Activated CD4-positive, alpha-beta T cell treated with anti-CD3 and anti-CD28 coated beads for 36 hours (primary cell): ENCODE measurements around the gene RNPEPL1. TPM values are rescaled to one million over a fixed set of nuclear protein-coding genes. Genes with fewer than 3 reads are reported as not detected.

Source experiments
- ATAC-seq: fragments of 200-7000 bp; cut with Tn5 transposase; one replicate; pipeline ENCODE4 v1.10.0; 2021; ENCODE audit warnings: mild to moderate bottlenecking, moderate library complexity
- CTCF ChIA-PET: fragments of 350-600 bp; sonication (Branson Sonifier 250); formaldehyde crosslinking; loops from one replicate; lab custom pipeline; 2021; ENCODE audit warnings: antibody characterized with exemption; lab: Charles Lee
- POLR2A ChIA-PET: fragments of 350-600 bp; sonication (Branson Sonifier 250); formaldehyde crosslinking; loops from one replicate; lab custom pipeline; 2021; ENCODE audit warnings: antibody characterized with exemption, inconsistent platforms; lab: Charles Lee
- DNase-seq: peaks from one replicate; pipeline ENCODE4 v3.0.0-alpha.2; 2020
- H3K27ac Mint-ChIP-seq: one replicate; pipeline ENCODE4 v1.8.0; 2021; ENCODE audit warnings: mixed read lengths
- H3K27me3 Mint-ChIP-seq: one replicate; pipeline ENCODE4 v1.8.0; 2021; ENCODE audit warnings: mixed read lengths
- H3K36me3 Mint-ChIP-seq: one replicate; pipeline ENCODE4 v1.8.0; 2021; ENCODE audit warnings: low read depth, mixed read lengths
- H3K4me1 Mint-ChIP-seq: one replicate; pipeline ENCODE4 v1.8.0; 2021; ENCODE audit warnings: mixed read lengths
- H3K4me3 Mint-ChIP-seq: one replicate; pipeline ENCODE4 v1.8.0; 2021; ENCODE audit warnings: mild to moderate bottlenecking, moderate library complexity, mixed read lengths
- H3K9me3 Mint-ChIP-seq: one replicate; pipeline ENCODE4 v1.8.0; 2021; ENCODE audit warnings: low read depth, mixed read lengths
- intact Hi-C, 2 experiments: fragments of 100-400 bp; cut with DNase I in 1 of 2; cut with micrococcal nuclease in 1 of 2; formaldehyde crosslinking; loops; one replicate each; pipeline versions ENCODE4 v1.14.2 to v1.15.1; 2022 to 2024; cut with DNase I, micrococcal nuclease
- total RNA-seq, 2 experiments: library from RNA; stranded (reverse); gene quantifications; one replicate each; pipeline ENCODE4 v1.2.3, GENCODE V29; 2021

The RNPEPL1 gene
- total RNA-seq, 2 experiments from 2014 or later = 35.7 to 43.8 TPM

- DNase-seq (peak; percentile 98), ATAC-seq (peak; percentile 91)
- Mint-ChIP-seq H3K4me1 (peaks cover 38% of the 10 kb centered on the region), H3K9me3 (no peaks in the 10 kb centered on the region), H3K27me3 (no peaks in the 10 kb centered on the region), H3K27ac (peak within 1 kb of the TSS; percentile 85), H3K4me3 (peak within 1 kb of the TSS; percentile 87), H3K36me3 (peaks cover 7% of the 10 kb centered on the region)
- POLR2A ChIA-PET = interaction anchor here (1.4 to 2.7 kb wide), 4 partner anchors 13 to 26 kb away, joined by 5 to 34 read pairs (median 10); partner anchors contain the start of gene DUSP28
- CTCF ChIA-PET = interaction anchor here (0.7 to 4.7 kb wide), 10 partner anchors 14 to 73 kb away, joined by 3 to 61 read pairs (median 6); partner anchors contain the start of gene RNPEPL1
- intact Hi-C loops = loop anchor here (1.0 kb wide), 14 partner anchors 20 to 1024 kb away; partner anchors contain the start of genes DUSP28 (in 1 of the 2), FARP2 (in 1 of the 2), GPC1 (in 1 of the 2) and HDLBP (in 1 of the 2)
These were observed 18.1 kb downstream of the RNPEPL1 start, which contains the start of gene CAPN10 for GRCh38 chr2:240586198-240586918. CAPN10 (plus strand) TSS chr2:240586734; CDS start chr2:240586912, 178 bp downstream.

GRCh38 chr2:240586919-240587800, 18.9 kb downstream of the RNPEPL1 start:
- no peaks in the 10 kb centered on the region for H3K9me3 Mint-ChIP-seq
- peaks cover 38% of the 10 kb centered on the region for H3K4me1 Mint-ChIP-seq
- peak overlapping the region; percentile 87 for H3K4me3 Mint-ChIP-seq
- ChIA-PET POLR2A (interaction anchor here (0.7 to 2.7 kb wide), 5 partner anchors 14 to 34 kb away, joined by 3 to 34 read pairs (median 8); partner anchors contain the start of gene DUSP28), CTCF (interaction anchor here (0.7 to 4.7 kb wide), 9 partner anchors 18 to 73 kb away, joined by 3 to 61 read pairs (median 6); partner anchors contain the start of gene RNPEPL1)
- peak overlapping the region; percentile 80 for H3K27ac Mint-ChIP-seq
- H3K36me3 Mint-ChIP-seq = peaks cover 7% of the 10 kb centered on the region
- intact Hi-C loops = loop anchor here (1.0 kb wide), 14 partner anchors 21 to 1023 kb away; partner anchors contain the start of genes DUSP28 (in 1 of the 2), FARP2 (in 1 of the 2), GPC1 (in 1 of the 2) and HDLBP (in 1 of the 2)
- DNase-seq = peak; percentile 77
- H3K27me3 Mint-ChIP-seq = no peaks in the 10 kb centered on the region
- ATAC-seq = peak; percentile 25

GRCh38 chr2:240588006-240588655, 19.8 kb downstream of the RNPEPL1 start:
- Mint-ChIP-seq H3K36me3 (peaks cover 7% of the 10 kb centered on the region), H3K4me3 (peak overlapping the region; percentile 87), H3K27me3 (no peaks in the 10 kb centered on the region), H3K9me3 (no peaks in the 10 kb centered on the region), H3K27ac (peak overlapping the region; percentile 37), H3K4me1 (peaks cover 34% of the 10 kb centered on the region)
- ChIA-PET POLR2A (interaction anchor here (0.7 to 2.4 kb wide), 3 partner anchors 23 to 33 kb away, joined by 3 to 13 read pairs (median 5); partner anchors contain the start of gene DUSP28), CTCF (interaction anchor here (1.5 to 4.7 kb wide), 2 partner anchors 19 to 22 kb away, joined by 4 to 61 read pairs; no protein-coding TSS in a partner anchor)
- ATAC-seq (no peak), DNase-seq (no peak)
- intact Hi-C loops = no loop called here

- peaks cover 7% of the 10 kb centered on the region for H3K36me3 Mint-ChIP-seq
- H3K4me3 Mint-ChIP-seq = peak overlapping the region; percentile 87
- no peak for DNase-seq
These were observed 20.4 kb downstream of the RNPEPL1 start for GRCh38 chr2:240588669-240589068.

GRCh38 chr2:240589375-240589774, 21.1 kb downstream of the RNPEPL1 start:
- Mint-ChIP-seq H3K4me3 (no peak overlapping the region), H3K9me3 (no peaks in the 10 kb centered on the region), H3K27ac (no peak overlapping the region), H3K36me3 (peaks cover 7% of the 10 kb centered on the region), H3K27me3 (no peaks in the 10 kb centered on the region), H3K4me1 (peaks cover 32% of the 10 kb centered on the region)
- intact Hi-C loops = no loop called here
- ChIA-PET POLR2A (interaction anchor here (1.4 kb wide), 1 partner anchor 24 kb away, joined by 5 read pairs; no protein-coding TSS in a partner anchor), CTCF (interaction anchor here (1.0 to 1.4 kb wide), 2 partner anchors 31 to 75 kb away, joined by 3 to 8 read pairs; no protein-coding TSS in a partner anchor)
- DNase-seq = no peak
- ATAC-seq = no peak

More at GRCh38 chr2:240588669-240589068, 20.4 kb downstream of the RNPEPL1 start:
- no peak for ATAC-seq
- Mint-ChIP-seq H3K27me3 (no peaks in the 10 kb centered on the region), H3K9me3 (no peaks in the 10 kb centered on the region), H3K4me1 (peaks cover 34% of the 10 kb centered on the region), H3K27ac (no peak overlapping the region)
- POLR2A ChIA-PET = interaction anchor here (1.4 kb wide), 1 partner anchor 23 kb away, joined by 5 read pairs; no protein-coding TSS in a partner anchor
- CTCF ChIA-PET = interaction anchor here (1.4 to 4.7 kb wide), 3 partner anchors 20 to 74 kb away, joined by 4 to 61 read pairs (median 8); no protein-coding TSS in a partner anchor
- intact Hi-C loops = no loop called here

GRCh38 chr2:240589850-240590525, 21.7 kb downstream of the RNPEPL1 start:
- Mint-ChIP-seq H3K36me3 (peaks cover 7% of the 10 kb centered on the region), H3K4me3 (no peak overlapping the region), H3K27ac (no peak overlapping the region), H3K4me1 (peaks cover 26% of the 10 kb centered on the region), H3K27me3 (no peaks in the 10 kb centered on the region), H3K9me3 (no peaks in the 10 kb centered on the region)
- DNase-seq (no peak), ATAC-seq (no peak)
- ChIA-PET POLR2A (no interaction called here), CTCF (interaction anchor here (1.0 to 1.4 kb wide), 2 partner anchors 31 to 76 kb away, joined by 3 to 8 read pairs; no protein-coding TSS in a partner anchor)
- intact Hi-C loops = no loop called here

GRCh38 chr2:240590681-240591111, 22.4 kb downstream of the RNPEPL1 start:
- Mint-ChIP-seq H3K4me1 (peaks cover 24% of the 10 kb centered on the region), H3K27me3 (no peaks in the 10 kb centered on the region), H3K27ac (no peak overlapping the region), H3K9me3 (no peaks in the 10 kb centered on the region), H3K4me3 (no peak overlapping the region), H3K36me3 (peaks cover 7% of the 10 kb centered on the region)
- POLR2A ChIA-PET = no interaction called here
- CTCF ChIA-PET = interaction anchor here (1.3 kb wide), 1 partner anchor 11 kb away, joined by 3 read pairs; no protein-coding TSS in a partner anchor
- no peak for DNase-seq
- intact Hi-C loops = no loop called here
- ATAC-seq = no peak

- H3K4me1 Mint-ChIP-seq = peaks cover 24% of the 10 kb centered on the region
- ATAC-seq (no peak), DNase-seq (no peak)
- H3K36me3 Mint-ChIP-seq = peaks cover 3% of the 10 kb centered on the region
- no peak overlapping the region for H3K27ac Mint-ChIP-seq
- H3K4me3 Mint-ChIP-seq = no peak overlapping the region
- ChIA-PET CTCF (interaction anchor here (0.5 to 1.3 kb wide), 2 partner anchors 11 to 363 kb away, joined by 3 read pairs; no protein-coding TSS in a partner anchor), POLR2A (no interaction called here)
- intact Hi-C loops = no loop called here
- no peaks in the 10 kb centered on the region for H3K9me3 Mint-ChIP-seq
- no peaks in the 10 kb centered on the region for H3K27me3 Mint-ChIP-seq
These were observed 22.9 kb downstream of the RNPEPL1 start for GRCh38 chr2:240591226-240591625.

GRCh38 chr2:240591784-240592183, 23.5 kb downstream of the RNPEPL1 start:
- no peak overlapping the region for H3K4me3 Mint-ChIP-seq
- ChIA-PET POLR2A (no interaction called here), CTCF (interaction anchor here (0.5 to 1.3 kb wide), 3 partner anchors 12 to 362 kb away, joined by 3 read pairs; no protein-coding TSS in a partner anchor)
- no peaks in the 10 kb centered on the region for H3K27me3 Mint-ChIP-seq
- intact Hi-C loops = no loop called here
- H3K4me1 Mint-ChIP-seq = peaks cover 24% of the 10 kb centered on the region
- DNase-seq (no peak), ATAC-seq (no peak)
- peaks cover 3% of the 10 kb centered on the region for H3K36me3 Mint-ChIP-seq
- H3K27ac Mint-ChIP-seq = no peak overlapping the region
- no peaks in the 10 kb centered on the region for H3K9me3 Mint-ChIP-seq
